Duodenal mucosa (tissue), 2 donors: ENCODE data around the gene GCA.

Experiments
- H3K27ac ChIP-seq: one replicate; pipeline ENCODE4 v1.7.0; 2013; ENCODE audit warnings: low read depth, low read length
- H3K27me3 ChIP-seq, 2 donors: one replicate each; pipeline ENCODE4 v1.7.0; 2013; ENCODE audit warnings: low read length in 2 of 2, control low read depth in 1 of 2; ENCODE audit not compliant: insufficient read depth in 2 of 2, control insufficient read depth in 1 of 2
- H3K36me3 ChIP-seq, 2 donors: one replicate each; pipeline ENCODE4 v1.7.0; 2013; ENCODE audit warnings: low read length in 2 of 2, control low read depth in 1 of 2; ENCODE audit not compliant: insufficient read depth in 2 of 2, control insufficient read depth in 1 of 2
- H3K4me1 ChIP-seq, 2 donors: one replicate each; pipeline ENCODE4 v1.7.0; 2013; ENCODE audit warnings: low read length in 2 of 2, control low read depth in 1 of 2; ENCODE audit not compliant: insufficient read depth in 2 of 2, control insufficient read depth in 1 of 2
- H3K4me3 ChIP-seq, 2 donors: one replicate each; pipeline ENCODE4 v1.7.0; 2013; ENCODE audit warnings: low read length in 2 of 2, low read depth in 1 of 2
- H3K9ac ChIP-seq, 2 donors: one replicate each; pipeline ENCODE4 v1.7.0; 2013; ENCODE audit warnings: low read length in 2 of 2, low read depth in 1 of 2
- H3K9me3 ChIP-seq, 2 donors: one replicate each; pipeline ENCODE4 v1.7.0; 2013; ENCODE audit warnings: low read length in 2 of 2, control low read depth in 1 of 2; ENCODE audit not compliant: control insufficient read depth in 1 of 2

The GCA gene, protein sequence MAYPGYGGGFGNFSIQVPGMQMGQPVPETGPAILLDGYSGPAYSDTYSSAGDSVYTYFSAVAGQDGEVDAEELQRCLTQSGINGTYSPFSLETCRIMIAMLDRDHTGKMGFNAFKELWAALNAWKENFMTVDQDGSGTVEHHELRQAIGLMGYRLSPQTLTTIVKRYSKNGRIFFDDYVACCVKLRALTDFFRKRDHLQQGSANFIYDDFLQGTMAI

GRCh38 chr2:162343824-162344616 is at the start of gene GCA:
Gene GCA, plus strand, starts transcription at chr2:162344132. Its CDS starts 117 bp downstream, at chr2:162344249.
- H3K4me1 ChIP-seq: peaks cover 4 to 12% of the 10 kb centered on the region in 2 donors
- H3K9me3 ChIP-seq: no peaks in the 10 kb centered on the region
- H3K9ac ChIP-seq: peak within 1 kb of the TSS; percentile 84
- no peaks in the 10 kb centered on the region for H3K36me3 ChIP-seq
- H3K27me3 ChIP-seq: no peaks in the 10 kb centered on the region
- H3K4me3 ChIP-seq: peak within 1 kb of the TSS; percentile 91 to 97
- peak within 1 kb of the TSS; percentile 87 for H3K27ac ChIP-seq

- Histone ChIP-seq H3K27ac (no peak overlapping the region), H3K4me1 (peaks cover 0 to 4% of the 10 kb centered on the region in 2 donors), H3K4me3 (no peak overlapping the region), H3K36me3 (peaks cover 0 to 3% of the 10 kb centered on the region in 2 donors), H3K9ac (no peak overlapping the region), H3K9me3 (no peaks in the 10 kb centered on the region), H3K27me3 (no peaks in the 10 kb centered on the region)
Observed at GRCh38 chr2:162295009-162295408, 48.9 kb upstream of the GCA start.

DNA sequence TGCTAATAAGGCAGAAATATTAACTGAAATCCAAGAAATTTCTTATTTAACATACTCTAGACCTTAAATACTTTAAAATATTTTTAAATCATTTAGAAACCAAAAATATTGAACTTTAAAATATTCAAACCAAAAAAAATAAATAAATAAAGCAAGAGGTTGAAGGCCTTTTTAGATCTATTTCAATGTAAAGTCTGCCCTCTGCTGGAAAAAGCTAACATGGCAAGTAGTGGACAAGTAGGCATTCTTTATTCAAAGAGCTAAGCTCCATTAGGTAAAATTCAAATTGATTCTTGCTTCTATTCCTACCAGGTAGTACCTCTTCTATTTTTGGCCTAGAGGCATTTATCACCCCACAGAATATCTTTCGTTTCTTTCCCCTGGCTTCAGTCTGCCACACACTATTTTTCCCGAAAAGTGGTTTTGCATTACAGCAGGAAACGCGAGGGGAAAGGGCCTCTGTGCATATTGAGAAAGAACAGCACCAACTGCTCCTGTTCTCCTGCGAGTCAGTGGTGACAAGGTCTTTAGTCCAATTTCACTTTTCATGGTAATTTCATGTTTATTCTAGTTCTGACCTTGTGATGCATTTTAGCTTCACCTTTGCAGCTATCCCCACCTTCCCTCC is 45.9 kb upstream of the GCA start:
- Histone ChIP-seq H3K36me3 (peaks cover 0 to 3% of the 10 kb centered on the region in 2 donors), H3K9ac (no peak overlapping the region), H3K27me3 (no peaks in the 10 kb centered on the region), H3K9me3 (no peaks in the 10 kb centered on the region), H3K4me3 (no peak overlapping the region), H3K4me1 (no peaks in the 10 kb centered on the region), H3K27ac (no peak overlapping the region)

GRCh38 chr2:162298669-162299335 is 45.1 kb upstream of the GCA start:
- H3K36me3 ChIP-seq: peaks cover 0 to 3% of the 10 kb centered on the region in 2 donors
- no peak overlapping the region for H3K27ac ChIP-seq
- H3K9me3 ChIP-seq: no peaks in the 10 kb centered on the region
- no peaks in the 10 kb centered on the region for H3K4me1 ChIP-seq
- no peak overlapping the region for H3K4me3 ChIP-seq
- H3K27me3 ChIP-seq: no peaks in the 10 kb centered on the region
- H3K9ac ChIP-seq: no peak overlapping the region

DNA sequence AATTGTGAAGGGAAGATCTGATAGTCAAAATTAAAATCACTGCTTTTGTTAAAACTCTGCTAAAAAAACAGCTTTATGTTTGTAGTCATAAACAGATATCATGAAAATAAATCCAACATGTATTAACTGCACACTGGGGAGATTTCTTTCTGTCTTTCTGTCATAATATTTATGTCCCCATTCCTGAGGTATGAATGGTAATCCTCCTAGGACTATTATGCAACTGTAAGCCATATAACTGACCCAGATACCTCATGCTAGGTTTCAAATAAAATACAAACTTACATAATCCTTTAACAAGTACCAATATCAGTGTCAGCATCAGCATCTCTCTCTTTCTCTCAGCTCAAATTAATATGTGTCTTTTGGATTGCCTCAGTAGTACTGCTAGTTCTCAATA is 43.7 kb upstream of the GCA start:
- Histone ChIP-seq H3K36me3 (peaks cover 0 to 3% of the 10 kb centered on the region in 2 donors), H3K27ac (no peak overlapping the region), H3K4me1 (no peaks in the 10 kb centered on the region), H3K4me3 (no peak overlapping the region), H3K9ac (no peak overlapping the region), H3K27me3 (no peaks in the 10 kb centered on the region), H3K9me3 (no peaks in the 10 kb centered on the region)

DNA sequence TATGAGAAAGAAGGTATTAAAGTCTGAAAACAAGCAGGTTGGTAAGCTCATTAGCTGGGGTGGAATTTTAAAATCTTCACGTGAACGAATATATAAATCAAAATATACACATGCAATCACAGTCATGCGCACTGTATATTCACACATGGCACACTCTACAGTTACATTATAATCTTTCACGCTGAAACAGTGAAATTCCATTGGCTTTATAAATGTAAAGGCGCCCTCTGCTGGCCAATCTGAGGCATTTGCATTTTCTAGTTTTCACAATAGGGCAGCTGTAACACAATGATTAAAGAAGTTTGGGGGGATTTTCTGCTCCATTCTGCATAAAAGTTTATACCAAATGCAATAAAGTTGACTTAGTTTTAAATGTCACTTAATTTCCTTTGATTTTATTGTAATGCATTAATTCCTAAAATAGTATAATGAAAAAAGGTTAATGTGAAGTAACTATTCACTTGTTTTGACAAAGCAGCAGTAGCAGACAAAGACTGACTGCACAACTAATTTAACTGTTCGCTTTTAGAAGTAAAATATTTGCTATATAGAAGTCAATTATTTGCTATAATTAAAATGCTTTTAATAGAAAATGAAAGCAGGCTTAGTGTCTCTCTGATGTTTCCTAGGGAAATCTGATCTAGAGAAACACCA is 42.7 kb upstream of the GCA start:
- Histone ChIP-seq H3K9me3 (no peaks in the 10 kb centered on the region), H3K4me1 (no peaks in the 10 kb centered on the region), H3K4me3 (no peak overlapping the region), H3K36me3 (peaks cover 0 to 8% of the 10 kb centered on the region in 2 donors), H3K27me3 (no peaks in the 10 kb centered on the region), H3K27ac (no peak overlapping the region), H3K9ac (no peak overlapping the region)

DNA sequence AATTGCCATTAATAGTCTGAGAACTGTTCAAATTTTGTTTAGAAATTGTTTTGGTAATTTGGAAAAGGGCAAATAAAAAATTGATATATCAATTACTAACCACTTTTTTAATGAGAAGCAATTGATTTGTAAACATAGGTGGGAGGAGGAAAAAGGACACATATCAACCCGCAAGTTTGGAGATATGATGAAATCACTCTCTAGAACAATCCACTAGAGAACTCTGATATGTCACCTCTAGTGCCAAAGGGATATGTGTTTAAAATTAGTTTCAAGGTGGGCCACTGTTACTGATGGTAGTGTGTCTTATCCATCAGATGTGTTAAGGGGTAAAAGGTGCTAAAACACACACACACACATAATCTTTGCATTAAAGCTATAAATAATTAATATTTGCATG is 42.1 kb upstream of the GCA start:
- H3K4me3 ChIP-seq: no peak overlapping the region
- H3K9me3 ChIP-seq: no peaks in the 10 kb centered on the region
- no peak overlapping the region for H3K27ac ChIP-seq
- peaks cover 0 to 8% of the 10 kb centered on the region in 2 donors for H3K36me3 ChIP-seq
- H3K27me3 ChIP-seq: no peaks in the 10 kb centered on the region
- no peak overlapping the region for H3K9ac ChIP-seq
- H3K4me1 ChIP-seq: no peaks in the 10 kb centered on the region

- Histone ChIP-seq H3K4me1 (no peaks in the 10 kb centered on the region), H3K27ac (no peak overlapping the region)
Observed at GRCh38 chr2:162305901-162306300, 38.0 kb upstream of the GCA start.

GRCh38 chr2:162308747-162309503 is 35.0 kb upstream of the GCA start:
- H3K27ac ChIP-seq: no peak overlapping the region
- H3K4me1 ChIP-seq: peaks cover 0 to 3% of the 10 kb centered on the region in 2 donors
- H3K9ac ChIP-seq: no peak overlapping the region
- no peaks in the 10 kb centered on the region for H3K9me3 ChIP-seq
- H3K27me3 ChIP-seq: no peaks in the 10 kb centered on the region
- no peak overlapping the region for H3K4me3 ChIP-seq
- H3K36me3 ChIP-seq: peaks cover 0 to 15% of the 10 kb centered on the region in 2 donors

More at GRCh38 chr2:162305901-162306300, 38.0 kb upstream of the GCA start:
- no peak overlapping the region for H3K4me3 ChIP-seq
- H3K27me3 ChIP-seq: no peaks in the 10 kb centered on the region
- no peak overlapping the region for H3K9ac ChIP-seq
- H3K36me3 ChIP-seq: peaks cover 0 to 15% of the 10 kb centered on the region in 2 donors
- H3K9me3 ChIP-seq: no peaks in the 10 kb centered on the region
